Urinary bladder (tissue), 4 donors: Measurements from ENCODE around the gene TBKBP1. TPM values are rescaled to one million over a fixed set of nuclear protein-coding genes. Genes with fewer than 3 reads are reported as not detected.

Source experiments
- DNase-seq: peaks from one replicate; pipeline ENCODE4 v3.0.0-alpha.2; 2015; ENCODE audit errors: extremely low spot score
- H3K27ac ChIP-seq: one replicate; pipeline ENCODE4 v1.5.1; 2013; ENCODE audit warnings: low read depth, mild to moderate bottlenecking, moderate library complexity
- H3K36me3 ChIP-seq: one replicate; pipeline ENCODE4 v1.6.1; 2013; ENCODE audit warnings: mild to moderate bottlenecking, moderate library complexity; ENCODE audit not compliant: insufficient read depth
- H3K4me1 ChIP-seq: one replicate; pipeline ENCODE4 v1.6.1; 2013; ENCODE audit warnings: mild to moderate bottlenecking, moderate library complexity; ENCODE audit not compliant: insufficient read depth
- H3K4me3 ChIP-seq: one replicate; pipeline ENCODE4 v1.5.1; 2013; ENCODE audit warnings: low read depth, low read length
- WGBS: extraction: QIAGEN DNeasy Blood & Tissue Kit; methylation state at CpG from one replicate; pipeline ENCODE4 v1.1.7; 2013; 5-methylcytosine and 5-hydroxymethylcytosine counted together
- polyA plus RNA-seq: library from polyadenylated mRNA; stranded (reverse); fragments of 200-250 nt; gene quantifications from one replicate; pipeline ENCODE4 v1.2.3, GENCODE V29; 2013
- total RNA-seq: library from RNA; depleted of rRNA; stranded (reverse); fragments of >200 nt; gene quantifications from one replicate; pipeline ENCODE4 v1.2.3, GENCODE V29; 2014
- donor health status: healthy with polysubstance abuse.
- donor health status: healthy.

TBKBP1 gene
- total and polyA plus RNA-seq, 2 donors, result 5.5 to 19.1 TPM

GRCh38 chr17:47698749-47699535 lies 5.0 kb downstream of the TBKBP1 start:
- no peak for DNase-seq
- 64% methylated on average over 25 of the region's 25 CpGs for WGBS
- no peak overlapping the region for H3K4me3 ChIP-seq
- H3K4me1 ChIP-seq, result no peaks in the 10 kb centered on the region
- no peaks in the 10 kb centered on the region for H3K36me3 ChIP-seq
- H3K27ac ChIP-seq, result no peak overlapping the region

GRCh38 chr17:47699536-47699840 lies 5.5 kb downstream of the TBKBP1 start:
- DNase-seq, result no peak
- Histone ChIP-seq H3K4me1 (no peaks in the 10 kb centered on the region), H3K4me3 (no peak overlapping the region), H3K27ac (no peak overlapping the region), H3K36me3 (no peaks in the 10 kb centered on the region)
- 94% methylated on average over 4 of the region's 4 CpGs for WGBS

- H3K27ac ChIP-seq, result no peak overlapping the region
- 85% methylated on average over 13 of the region's 13 CpGs for WGBS
- no peak for DNase-seq
- H3K4me3 ChIP-seq, result no peak overlapping the region
- no peaks in the 10 kb centered on the region for H3K36me3 ChIP-seq
- no peaks in the 10 kb centered on the region for H3K4me1 ChIP-seq
Observed at GRCh38 chr17:47700471-47701449, 6.8 kb downstream of the TBKBP1 start.

GRCh38 chr17:47701608-47702007 lies 7.6 kb downstream of the TBKBP1 start:
- H3K36me3 ChIP-seq, result no peaks in the 10 kb centered on the region
- DNase-seq, result no peak
- no peaks in the 10 kb centered on the region for H3K4me1 ChIP-seq
- H3K4me3 ChIP-seq, result no peak overlapping the region
- no peak overlapping the region for H3K27ac ChIP-seq
- 82% methylated on average over 4 of the region's 4 CpGs for WGBS

- no peak overlapping the region for H3K4me3 ChIP-seq
- H3K27ac ChIP-seq, result no peak overlapping the region
- H3K36me3 ChIP-seq, result no peaks in the 10 kb centered on the region
- DNase-seq, result no peak
- H3K4me1 ChIP-seq, result no peaks in the 10 kb centered on the region
- 80% methylated on average over 12 of the region's 12 CpGs for WGBS
Observed at GRCh38 chr17:47702391-47702995, 8.5 kb downstream of the TBKBP1 start.

- 68% methylated on average over 15 of the region's 15 CpGs for WGBS
- Histone ChIP-seq H3K4me3 (no peak overlapping the region), H3K27ac (no peak overlapping the region), H3K4me1 (no peaks in the 10 kb centered on the region), H3K36me3 (no peaks in the 10 kb centered on the region)
- DNase-seq, result no peak
Observed at GRCh38 chr17:47703191-47703591, 9.2 kb downstream of the TBKBP1 start.

DNA sequence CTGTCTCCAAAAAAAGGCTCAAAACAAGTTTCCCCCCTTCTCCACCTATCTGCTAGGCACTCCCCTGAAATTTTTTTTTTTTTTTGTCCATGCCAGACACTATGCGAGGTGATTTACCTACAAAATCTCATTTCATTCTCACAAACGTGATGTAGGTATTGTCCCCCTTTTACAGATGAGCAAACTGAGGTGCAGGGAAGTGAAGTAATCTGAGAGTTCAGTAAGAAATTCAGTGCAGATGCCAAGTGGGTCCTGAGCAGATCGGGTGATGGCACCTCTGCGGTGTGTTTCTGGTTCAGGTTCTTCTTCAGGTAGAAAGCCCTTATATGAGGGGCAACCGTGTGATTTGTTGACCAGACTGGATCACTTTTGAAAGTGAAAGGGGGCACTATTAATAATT lies 9.7 kb downstream of the TBKBP1 start:
- Histone ChIP-seq H3K36me3 (no peaks in the 10 kb centered on the region), H3K4me3 (no peak overlapping the region), H3K4me1 (no peaks in the 10 kb centered on the region), H3K27ac (no peak overlapping the region)
- no peak for DNase-seq
- 90% methylated on average over 5 of the region's 5 CpGs for WGBS

DNA sequence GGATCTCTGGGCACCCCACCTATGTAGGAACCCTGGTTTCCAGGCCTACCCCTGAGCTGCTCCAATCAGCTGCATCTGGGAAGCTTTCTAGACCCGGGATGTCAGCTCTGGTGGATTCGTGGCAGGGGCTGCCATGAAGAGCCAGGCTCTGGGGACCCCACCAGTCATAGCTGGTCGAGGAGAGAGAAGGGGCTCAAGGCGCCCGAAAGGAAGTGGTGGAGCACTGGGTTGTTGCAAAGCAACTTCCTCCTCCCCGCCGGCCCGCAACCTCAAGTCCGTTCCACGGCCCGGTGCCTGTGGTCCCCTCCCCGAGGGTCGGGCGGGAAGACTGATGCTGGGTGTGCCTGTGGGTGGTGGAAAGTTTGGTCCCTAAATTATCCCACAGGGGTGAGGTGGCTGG lies 10.2 kb downstream of the TBKBP1 start:
- Histone ChIP-seq H3K4me3 (no peak overlapping the region), H3K36me3 (no peaks in the 10 kb centered on the region), H3K4me1 (no peaks in the 10 kb centered on the region), H3K27ac (no peak overlapping the region)
- DNase-seq, result no peak
- 80% methylated on average over 14 of the region's 14 CpGs for whole genome bisulfite sequencing

- WGBS, result 76% methylated on average over 6 of the region's 6 CpGs
- no peak overlapping the region for H3K27ac ChIP-seq
- no peak overlapping the region for H3K4me3 ChIP-seq
- DNase-seq, result no peak
- no peaks in the 10 kb centered on the region for H3K36me3 ChIP-seq
- H3K4me1 ChIP-seq, result no peaks in the 10 kb centered on the region
Observed at GRCh38 chr17:47704736-47705135, 10.8 kb downstream of the TBKBP1 start.

- H3K27ac ChIP-seq, result no peak overlapping the region
- H3K4me3 ChIP-seq, result no peak overlapping the region
- H3K4me1 ChIP-seq, result no peaks in the 10 kb centered on the region
- WGBS, result 67% methylated on average over 12 of the region's 12 CpGs
- H3K36me3 ChIP-seq, result peaks cover 2% of the 10 kb centered on the region
- DNase-seq, result no peak
Observed at GRCh38 chr17:47705536-47706530, 11.9 kb downstream of the TBKBP1 start.

DNA sequence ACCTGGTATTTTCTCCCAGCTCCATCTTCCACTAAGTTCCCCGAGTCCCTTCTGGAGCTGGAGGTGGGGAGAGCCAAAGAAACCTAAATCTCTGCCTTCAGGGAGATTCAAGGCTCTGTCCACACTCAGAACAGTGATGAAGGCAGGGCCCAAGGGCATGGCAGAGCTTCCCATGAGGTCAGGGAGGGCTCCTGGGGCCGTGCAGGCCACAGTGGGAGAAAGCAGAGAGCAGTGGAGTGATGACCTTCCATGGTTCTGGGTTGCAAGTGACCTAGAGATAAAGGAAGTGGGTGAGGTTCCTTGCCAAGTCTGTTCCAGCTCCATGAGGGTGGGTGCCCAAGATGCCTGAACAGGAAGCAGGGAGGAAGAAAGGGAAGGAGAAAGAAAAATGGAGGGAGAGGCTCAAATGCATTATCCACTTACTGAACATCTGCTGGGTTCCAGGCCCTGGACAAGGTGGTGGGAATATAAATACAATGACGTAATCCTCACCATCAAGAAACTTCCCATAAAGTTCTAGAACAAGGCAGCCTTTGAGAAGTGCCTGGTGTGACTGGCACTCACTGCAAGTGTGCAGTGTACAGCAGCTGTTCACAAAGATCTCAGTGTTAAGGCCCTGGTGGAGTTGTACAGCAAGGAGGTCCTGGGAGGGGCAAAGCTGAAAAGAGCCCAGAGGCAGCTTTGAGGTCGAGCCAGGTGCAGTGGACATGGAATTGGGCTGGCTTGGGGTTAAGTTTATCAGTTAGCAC lies 13.3 kb downstream of the TBKBP1 start:
- peaks cover 2% of the 10 kb centered on the region for H3K36me3 ChIP-seq
- WGBS, result 81% methylated on average over 4 of the region's 4 CpGs
- no peak overlapping the region for H3K4me3 ChIP-seq
- no peak overlapping the region for H3K27ac ChIP-seq
- DNase-seq, result no peak
- no peaks in the 10 kb centered on the region for H3K4me1 ChIP-seq

DNA sequence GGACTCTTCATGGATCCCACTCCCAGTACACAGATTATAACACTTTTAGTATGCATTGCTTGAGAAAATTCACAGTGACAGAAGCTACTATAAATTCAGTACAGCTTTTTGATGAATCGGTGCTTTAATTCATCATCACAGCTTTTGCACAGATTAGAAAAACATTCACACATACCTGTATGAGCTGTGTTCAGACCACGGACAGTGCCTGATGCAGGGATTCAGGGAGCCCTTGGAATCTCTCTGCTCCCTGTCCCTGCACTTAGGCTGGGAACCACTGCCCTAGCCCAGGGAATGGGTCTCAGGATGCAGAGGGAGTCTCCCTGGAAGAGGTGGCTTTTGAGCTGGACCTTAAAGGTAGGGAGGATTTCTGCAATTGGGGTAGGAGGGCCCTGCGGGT lies 13.9 kb downstream of the TBKBP1 start:
- Histone ChIP-seq H3K27ac (no peak overlapping the region), H3K4me3 (no peak overlapping the region), H3K4me1 (no peaks in the 10 kb centered on the region), H3K36me3 (peaks cover 2% of the 10 kb centered on the region)
- DNase-seq, result no peak
- 71% methylated on average over 3 of the region's 3 CpGs for WGBS
